Colonic mucosa (tissue), 4 donors: ENCODE measurements around the gene ASB13. TPM values are rescaled to one million over a fixed set of nuclear protein-coding genes. Genes with fewer than 3 reads are reported as not detected.

Experiments used
- DNase-seq: peaks from one replicate; pipeline ENCODE4 v3.0.0-alpha.2; 2020
- H3K27ac ChIP-seq: fragments of 200-600 bp; one replicate; pipeline ENCODE4 v1.8.0; 2021
- H3K27me3 ChIP-seq: fragments of 200-600 bp; one replicate; pipeline ENCODE4 v1.8.0; 2021
- H3K36me3 ChIP-seq: fragments of 200-600 bp; one replicate; pipeline ENCODE4 v1.8.0; 2021
- H3K4me1 ChIP-seq: fragments of 200-600 bp; one replicate; pipeline ENCODE4 v1.8.0; 2021; ENCODE audit warnings: mild to moderate bottlenecking
- H3K4me3 ChIP-seq: fragments of 200-600 bp; one replicate; pipeline ENCODE4 v1.8.0; 2021
- H3K9ac ChIP-seq, 2 donors: one replicate each; pipeline ENCODE4 v1.7.0; 2013; ENCODE audit warnings: control low read depth in 2 of 2, low read depth in 2 of 2, low read length in 2 of 2
- H3K9me3 ChIP-seq: fragments of 200-600 bp; one replicate; pipeline ENCODE4 v1.8.0; 2021
- intact Hi-C: fragments of 100-400 bp; cut with DNase I; formaldehyde crosslinking; loops from one replicate; pipeline ENCODE4 v1.14.1; 2022
- total RNA-seq, 2 donors: library from RNA; stranded (reverse); fragmentation: NEBNext Ultra II Directional in 1 of 2; extraction: Animal tissue kit (Norgen Biotek cat#: 25700) in 1 of 2; gene quantifications; one replicate each; pipeline ENCODE4 v1.2.1, GENCODE V29; 2021
- TF ChIP-seq, protein P1 (sequence below): fragments of 200-600 bp; IDR thresholded peaks from one replicate; pipeline ENCODE4 v1.8.0; 2022; ENCODE audit warnings: antibody characterized with exemption, mild to moderate bottlenecking
- donor health status: healthy.
- donor health status: DM: no; HTN: no; CAD: no.
- donor health status: DM: no; HTN: no; CAD: no.

ASB13 gene
- total RNA-seq, 2 donors from 2014 or later: 36.1 to 36.2 TPM

DNA sequence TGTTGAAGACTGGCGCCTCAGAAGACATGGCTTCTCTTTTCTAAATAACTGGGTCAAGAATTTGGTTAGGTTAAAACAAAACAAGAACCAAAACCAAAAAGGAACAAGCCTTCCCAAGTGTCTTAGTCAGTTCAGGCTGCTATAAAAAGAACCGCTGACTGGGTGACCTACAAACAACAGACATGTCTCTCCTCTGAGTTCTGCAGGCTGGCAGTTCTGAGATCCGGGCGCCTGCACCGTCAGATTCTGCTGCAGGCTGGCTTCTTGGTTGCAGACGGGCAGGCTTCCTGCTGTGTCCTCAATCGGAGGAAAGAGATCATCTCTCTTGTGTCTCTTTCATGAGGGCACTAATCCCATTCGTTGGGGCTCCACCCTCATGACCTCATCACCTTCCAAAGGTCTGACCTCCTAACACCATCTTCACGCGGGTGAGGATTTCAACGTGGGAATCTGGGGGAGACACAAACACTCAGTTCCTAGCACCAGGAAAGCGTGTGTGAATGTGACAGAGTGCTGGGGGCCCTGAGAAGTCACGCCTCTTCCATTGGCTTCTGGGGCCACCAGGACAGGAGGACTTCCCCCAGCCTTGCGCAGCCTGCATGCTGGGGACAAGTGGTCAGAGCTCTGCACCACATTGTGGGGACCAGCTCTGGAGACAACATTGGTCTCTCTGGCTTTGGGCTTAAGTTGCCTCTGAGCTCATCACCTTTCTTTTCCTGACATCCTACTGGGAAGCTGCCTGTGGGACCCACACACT lies 63.1 kb downstream of the ASB13 start:
- Histone ChIP-seq H3K9me3 (no peaks in the 10 kb centered on the region), H3K4me1 (no peaks in the 10 kb centered on the region), H3K9ac (no peak overlapping the region), H3K27ac (no peak overlapping the region), H3K4me3 (no peak overlapping the region), H3K36me3 (no peaks in the 10 kb centered on the region), H3K27me3 (no peaks in the 10 kb centered on the region)
- intact Hi-C loops: no loop called here
- TF ChIP-seq, protein P1, sequence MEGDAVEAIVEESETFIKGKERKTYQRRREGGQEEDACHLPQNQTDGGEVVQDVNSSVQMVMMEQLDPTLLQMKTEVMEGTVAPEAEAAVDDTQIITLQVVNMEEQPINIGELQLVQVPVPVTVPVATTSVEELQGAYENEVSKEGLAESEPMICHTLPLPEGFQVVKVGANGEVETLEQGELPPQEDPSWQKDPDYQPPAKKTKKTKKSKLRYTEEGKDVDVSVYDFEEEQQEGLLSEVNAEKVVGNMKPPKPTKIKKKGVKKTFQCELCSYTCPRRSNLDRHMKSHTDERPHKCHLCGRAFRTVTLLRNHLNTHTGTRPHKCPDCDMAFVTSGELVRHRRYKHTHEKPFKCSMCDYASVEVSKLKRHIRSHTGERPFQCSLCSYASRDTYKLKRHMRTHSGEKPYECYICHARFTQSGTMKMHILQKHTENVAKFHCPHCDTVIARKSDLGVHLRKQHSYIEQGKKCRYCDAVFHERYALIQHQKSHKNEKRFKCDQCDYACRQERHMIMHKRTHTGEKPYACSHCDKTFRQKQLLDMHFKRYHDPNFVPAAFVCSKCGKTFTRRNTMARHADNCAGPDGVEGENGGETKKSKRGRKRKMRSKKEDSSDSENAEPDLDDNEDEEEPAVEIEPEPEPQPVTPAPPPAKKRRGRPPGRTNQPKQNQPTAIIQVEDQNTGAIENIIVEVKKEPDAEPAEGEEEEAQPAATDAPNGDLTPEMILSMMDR: no peak
- DNase-seq: no peak

DNA sequence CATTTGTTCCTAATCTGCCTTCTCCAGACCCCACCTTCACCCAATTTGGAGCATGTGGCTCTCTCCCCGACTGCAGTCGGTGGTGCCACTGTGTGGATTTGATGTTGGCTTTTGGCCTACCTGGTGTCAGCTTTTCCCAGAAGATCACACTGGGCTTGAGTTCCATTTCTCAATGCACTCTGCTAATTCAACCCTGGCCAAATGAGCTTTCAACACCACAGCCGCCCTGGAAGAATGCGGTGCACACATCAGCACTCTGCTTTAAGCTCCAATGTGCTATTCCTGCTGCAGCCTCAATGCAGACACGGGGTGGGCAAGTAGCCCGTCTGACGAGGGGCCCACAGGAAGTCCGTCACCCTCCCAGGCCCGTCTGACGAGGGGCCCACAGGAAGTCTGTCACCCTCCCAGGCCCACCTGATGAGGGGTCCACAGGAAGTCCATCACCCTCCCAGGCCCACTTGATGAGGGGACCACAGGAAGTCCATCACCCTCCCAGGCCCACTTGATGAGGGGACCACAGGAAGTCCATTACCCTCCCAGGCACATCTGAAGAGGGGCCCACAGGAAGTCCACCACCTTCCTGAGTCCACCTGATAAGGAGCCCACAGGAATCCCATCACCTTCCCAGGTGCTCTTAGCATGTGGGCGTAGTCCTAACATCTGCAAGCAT lies 64.4 kb downstream of the ASB13 start:
- no peak overlapping the region for H3K27ac ChIP-seq
- intact Hi-C loops: no loop called here
- H3K9me3 ChIP-seq: no peaks in the 10 kb centered on the region
- H3K4me1 ChIP-seq: no peaks in the 10 kb centered on the region
- TF ChIP-seq, protein P1: no peak
- no peaks in the 10 kb centered on the region for H3K27me3 ChIP-seq
- no peaks in the 10 kb centered on the region for H3K36me3 ChIP-seq
- H3K4me3 ChIP-seq: no peak overlapping the region
- no peak for DNase-seq
- H3K9ac ChIP-seq: no peak overlapping the region

DNA sequence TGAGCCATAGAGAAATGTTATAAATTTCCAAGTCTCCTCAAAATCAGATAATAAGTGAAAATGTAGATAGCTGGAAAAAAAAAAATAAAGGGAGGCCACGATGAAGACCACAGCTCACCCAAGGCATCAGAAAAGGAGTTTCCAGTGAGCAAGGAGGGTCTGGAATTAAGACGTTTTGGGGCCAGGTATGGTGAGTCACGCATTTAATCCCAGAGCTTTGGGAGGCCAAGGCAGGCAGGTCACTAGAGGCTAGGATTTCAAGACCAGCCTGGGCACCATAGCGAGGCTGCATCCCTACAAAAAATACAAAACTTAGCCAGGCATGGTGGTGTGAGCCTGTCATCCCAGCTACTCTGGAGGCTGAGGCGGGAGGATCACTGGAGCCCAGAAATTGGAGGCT lies 65.5 kb downstream of the ASB13 start:
- H3K27me3 ChIP-seq: no peaks in the 10 kb centered on the region
- no peak overlapping the region for H3K27ac ChIP-seq
- TF ChIP-seq, protein P1: no peak
- no peak overlapping the region for H3K9ac ChIP-seq
- no peaks in the 10 kb centered on the region for H3K4me1 ChIP-seq
- intact Hi-C loops: no loop called here
- no peaks in the 10 kb centered on the region for H3K9me3 ChIP-seq
- H3K36me3 ChIP-seq: no peaks in the 10 kb centered on the region
- DNase-seq: no peak
- no peak overlapping the region for H3K4me3 ChIP-seq

DNA sequence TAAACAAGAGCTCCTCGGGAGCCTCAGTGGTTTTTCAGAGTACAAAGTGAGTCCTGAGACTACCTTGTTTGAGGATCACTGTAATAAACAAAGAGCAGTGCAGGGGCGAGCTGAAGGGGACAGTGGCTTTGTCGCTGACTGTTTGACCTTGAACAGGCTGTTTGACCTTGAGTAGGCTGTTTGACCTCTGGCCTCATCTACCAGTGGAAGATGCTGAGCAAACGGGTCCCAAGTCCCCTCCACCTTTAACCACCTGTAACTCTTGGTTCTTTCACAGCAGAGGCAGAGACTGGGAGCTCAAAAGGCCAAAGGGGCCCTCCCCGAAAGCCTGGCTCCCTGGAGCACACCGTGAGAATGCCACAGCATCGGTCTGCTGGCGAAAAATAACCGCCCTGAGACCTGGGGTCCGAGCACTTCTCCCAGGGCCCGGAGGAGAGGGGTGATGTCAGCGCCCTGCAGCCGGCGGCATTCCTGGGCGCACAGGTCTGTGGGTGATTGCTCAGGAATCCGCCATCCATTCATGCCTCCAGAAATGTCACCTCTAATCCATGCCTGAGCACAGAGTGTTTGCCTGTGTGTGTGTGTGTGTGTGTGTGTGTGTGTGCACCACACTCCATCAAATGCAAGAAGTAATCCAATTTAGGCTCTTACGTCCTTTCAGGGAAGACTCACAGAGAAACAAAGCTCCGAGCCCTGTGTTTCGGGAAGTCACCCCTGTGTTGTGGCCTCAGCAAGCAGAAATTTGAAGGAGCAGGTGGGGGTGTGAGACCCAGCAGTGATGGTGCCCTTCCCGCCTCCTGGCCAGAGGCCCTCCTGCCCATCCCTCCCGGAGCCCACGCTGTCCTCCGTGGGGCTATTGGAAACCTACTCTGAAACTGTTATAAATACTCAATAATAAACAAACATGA lies 66.5 kb downstream of the ASB13 start:
- Histone ChIP-seq H3K9ac (no peak overlapping the region), H3K4me1 (no peaks in the 10 kb centered on the region), H3K27me3 (no peaks in the 10 kb centered on the region), H3K27ac (no peak overlapping the region), H3K9me3 (no peaks in the 10 kb centered on the region), H3K36me3 (no peaks in the 10 kb centered on the region), H3K4me3 (no peak overlapping the region)
- TF ChIP-seq, protein P1: no peak
- DNase-seq: no peak
- intact Hi-C loops: no loop called here

GRCh38 chr10:5598085-5598690 lies 68.2 kb downstream of the ASB13 start:
- Histone ChIP-seq H3K27me3 (no peaks in the 10 kb centered on the region), H3K4me3 (no peak overlapping the region), H3K36me3 (no peaks in the 10 kb centered on the region), H3K9me3 (no peaks in the 10 kb centered on the region), H3K9ac (no peak overlapping the region), H3K4me1 (no peaks in the 10 kb centered on the region), H3K27ac (no peak overlapping the region)
- DNase-seq: no peak
- intact Hi-C loops: no loop called here
- TF ChIP-seq, protein P1: no peak
